GM18951 (cell line): ENCODE results near the gene CIAO2A.

Experiments
- POLR2A ChIP-seq: IDR thresholded peaks from 4 replicates; pipeline ENCODE4 v1.6.1; 2011; ENCODE audit warnings: mild to moderate bottlenecking; ENCODE audit not compliant: insufficient read length, insufficient read depth; ENCODE audit errors: extremely low read depth
- in situ Hi-C: fragments of 300-500 bp; cut with MboI; formaldehyde crosslinking; loops from one replicate; pipeline ENCODE4 v1.12.0; 2022; ENCODE audit warnings: low sequenced_read_pairs, mixed read lengths, inconsistent platforms; ENCODE audit not compliant: unreplicated experiment

The CIAO2A gene

DNA sequence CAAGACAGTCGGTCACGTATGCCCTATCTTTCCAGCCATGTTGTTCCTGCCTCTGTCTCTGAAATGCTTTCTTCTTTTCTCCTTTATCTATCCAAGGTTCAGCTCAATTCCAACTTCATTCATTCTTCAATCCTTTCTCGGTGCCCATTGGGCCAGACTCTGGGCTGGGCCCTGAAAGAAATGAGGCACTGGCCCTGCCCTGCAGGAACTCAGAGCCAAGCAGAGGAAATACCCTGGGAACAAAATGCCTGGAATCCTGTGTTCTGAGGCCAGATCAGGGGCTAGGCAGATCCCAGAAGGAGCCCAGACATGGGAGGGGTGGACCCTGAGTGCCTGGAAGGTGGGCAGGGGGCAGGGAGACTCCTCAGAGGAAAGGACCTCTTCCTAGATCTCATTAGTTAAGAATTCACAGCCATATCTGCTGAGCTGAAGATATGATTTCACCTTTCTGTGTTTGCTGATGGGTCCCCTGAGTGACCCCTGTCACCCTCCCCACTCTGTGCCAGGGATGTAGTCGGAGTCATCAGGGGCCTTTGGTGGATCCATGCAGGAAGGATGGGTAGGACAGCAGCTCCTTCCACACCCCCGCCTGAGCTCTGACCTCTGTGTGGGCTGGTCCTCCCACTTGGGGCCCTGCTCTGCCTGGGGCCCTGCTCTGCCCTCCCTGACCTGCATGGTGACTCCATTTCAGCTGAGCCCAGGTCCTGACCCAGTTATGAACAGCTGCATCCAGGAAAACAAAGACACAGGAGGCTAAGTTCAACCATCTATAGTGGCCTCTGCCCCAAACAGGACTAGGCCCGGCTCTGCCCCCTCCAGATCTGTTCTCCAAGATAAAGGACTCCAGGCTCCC, 42.0 kb downstream of the CIAO2A start:
- no peak for TF ChIP-seq POLR2A
- in situ Hi-C loops, result loop anchor here (25.0 kb wide), 3 partner anchors 314 to 764 kb away; partner anchors contain the start of gene APH1B

DNA sequence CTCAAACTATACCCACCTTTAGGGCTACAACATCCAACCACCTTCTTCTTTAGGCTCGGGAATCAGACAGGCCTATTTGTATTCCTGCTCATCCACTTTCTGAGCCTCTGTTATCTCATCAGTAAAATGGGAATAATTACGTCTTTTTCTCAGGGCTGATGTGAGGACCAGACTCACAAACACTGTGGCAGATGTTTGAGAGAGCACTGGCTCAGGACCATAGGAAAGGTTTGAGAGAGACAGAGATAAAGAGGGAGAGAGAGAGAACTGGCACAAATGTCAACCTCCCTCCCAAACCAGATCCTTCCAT, 42.6 kb downstream of the CIAO2A start:
- in situ Hi-C loops, result loop anchor here (25.0 kb wide), 3 partner anchors 314 to 764 kb away; partner anchors contain the start of gene APH1B
- no peak for TF ChIP-seq POLR2A

DNA sequence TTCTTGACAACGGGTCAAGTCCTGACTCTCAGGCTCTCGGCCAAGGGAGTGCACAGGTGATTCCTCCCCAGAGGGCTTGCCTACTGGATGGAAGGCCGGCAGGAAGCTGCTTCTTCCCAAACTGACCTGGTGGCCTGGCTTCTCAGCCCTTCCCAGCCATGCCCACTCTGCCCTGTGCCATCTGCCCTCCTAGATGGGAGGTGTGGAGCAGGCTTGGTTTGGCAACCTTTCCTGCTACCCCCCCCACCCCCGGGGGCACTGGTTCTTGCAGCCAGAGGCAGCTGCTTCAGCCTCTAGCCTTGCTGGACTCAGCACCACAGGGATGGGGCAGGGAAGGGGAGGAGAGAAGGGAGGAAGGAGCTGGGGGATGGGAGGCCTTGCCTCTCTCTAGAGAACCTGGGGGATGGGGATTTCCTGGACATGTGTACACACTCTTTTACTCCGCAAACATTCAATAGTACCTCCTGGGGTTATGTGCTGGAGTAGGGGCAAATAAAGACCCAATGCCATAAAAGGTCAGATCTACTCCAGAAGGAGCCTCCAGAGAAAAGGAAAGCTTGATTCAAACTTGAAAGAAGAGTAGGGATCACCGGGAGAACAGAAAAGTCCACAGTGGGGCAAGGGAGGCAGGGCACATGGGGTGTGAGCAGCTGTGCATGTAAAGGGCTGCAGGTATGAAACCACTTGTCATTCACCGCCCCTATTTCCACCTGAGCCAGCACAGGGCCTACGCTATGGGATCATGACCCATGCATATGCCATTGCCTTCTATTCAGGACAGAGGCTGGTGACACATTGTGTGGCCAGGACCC, 43.2 kb downstream of the CIAO2A start:
- in situ Hi-C loops, result loop anchor here (25.0 kb wide), 3 partner anchors 313 to 763 kb away; partner anchors contain the start of gene APH1B
- no peak for TF ChIP-seq POLR2A

DNA sequence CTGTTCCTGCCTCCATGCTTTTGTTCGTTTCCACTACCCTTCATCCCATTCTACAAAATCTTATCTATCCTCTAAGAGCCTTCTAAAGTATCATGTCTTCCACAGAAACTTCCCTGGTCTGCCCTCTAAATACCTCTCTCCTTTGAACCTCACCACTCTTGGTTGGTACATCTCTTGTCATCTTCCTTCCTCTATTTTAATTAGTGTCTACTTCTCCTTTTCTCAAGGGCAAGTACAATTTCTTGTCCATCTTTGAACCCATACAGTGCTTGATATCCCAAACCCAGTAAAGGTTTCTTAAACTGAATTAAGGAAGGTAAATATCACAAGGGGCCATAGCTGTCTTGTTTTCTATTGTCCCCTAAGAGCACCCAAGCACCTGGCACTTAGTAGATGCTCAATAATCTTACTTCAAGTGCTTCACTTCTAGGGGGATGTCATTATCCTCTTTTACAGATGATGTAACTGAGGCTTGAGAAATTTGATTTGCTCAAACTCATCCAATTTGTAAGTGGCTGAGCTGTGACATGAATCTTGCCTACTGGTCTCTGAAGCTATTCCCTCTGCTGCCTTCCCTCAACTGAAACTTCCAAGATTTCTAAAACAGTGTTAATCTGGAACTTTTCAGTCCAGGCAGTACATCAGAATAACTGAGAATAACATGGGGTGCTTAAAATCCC, 44.7 kb downstream of the CIAO2A start:
- in situ Hi-C loops, result no loop called here
- no peak for TF ChIP-seq POLR2A

DNA sequence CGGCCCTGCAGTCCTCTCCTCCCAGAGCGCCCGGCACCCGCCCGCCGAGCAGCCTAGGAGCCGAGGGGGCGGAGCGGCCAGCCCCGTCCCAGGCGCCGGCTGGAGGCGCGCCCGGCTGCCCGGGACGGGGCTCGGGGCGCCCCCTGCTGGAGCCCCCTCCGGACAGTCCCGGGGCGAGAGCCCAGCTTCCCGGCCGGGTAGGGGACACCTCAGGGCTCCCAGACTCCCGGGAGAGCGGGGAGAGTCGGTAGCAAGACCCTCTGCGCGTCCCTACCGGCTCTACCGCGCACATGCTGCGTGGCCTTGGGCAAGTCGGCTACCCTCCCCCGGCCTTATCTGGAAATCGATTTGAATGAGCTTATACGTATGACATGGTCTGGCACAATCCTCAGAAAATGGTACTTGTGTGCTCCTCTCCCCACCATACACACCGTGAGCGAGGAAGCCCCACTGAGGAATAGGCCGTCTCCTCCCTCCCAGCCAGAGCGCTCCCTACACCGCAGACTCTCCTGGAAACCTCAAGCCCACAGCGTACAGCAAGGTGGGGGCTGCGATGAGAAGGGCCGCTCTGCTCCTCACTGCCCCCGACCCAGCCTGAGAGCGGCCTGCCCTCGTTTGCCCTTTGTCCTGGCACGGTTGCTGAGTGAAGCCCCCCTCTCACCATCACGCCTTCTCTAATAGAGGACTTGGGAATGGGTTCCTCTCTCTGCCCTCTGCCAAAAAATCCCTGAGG, 47.1 kb downstream of the CIAO2A start, which contains the start of gene DAPK2:
Gene DAPK2, minus strand, starts transcription at position 65 of the 733 bp plus-strand sequence. CDS start 6,224 bp downstream, outside the sequence.
- in situ Hi-C loops, result no loop called here
- TF ChIP-seq POLR2A, result no peak

DNA sequence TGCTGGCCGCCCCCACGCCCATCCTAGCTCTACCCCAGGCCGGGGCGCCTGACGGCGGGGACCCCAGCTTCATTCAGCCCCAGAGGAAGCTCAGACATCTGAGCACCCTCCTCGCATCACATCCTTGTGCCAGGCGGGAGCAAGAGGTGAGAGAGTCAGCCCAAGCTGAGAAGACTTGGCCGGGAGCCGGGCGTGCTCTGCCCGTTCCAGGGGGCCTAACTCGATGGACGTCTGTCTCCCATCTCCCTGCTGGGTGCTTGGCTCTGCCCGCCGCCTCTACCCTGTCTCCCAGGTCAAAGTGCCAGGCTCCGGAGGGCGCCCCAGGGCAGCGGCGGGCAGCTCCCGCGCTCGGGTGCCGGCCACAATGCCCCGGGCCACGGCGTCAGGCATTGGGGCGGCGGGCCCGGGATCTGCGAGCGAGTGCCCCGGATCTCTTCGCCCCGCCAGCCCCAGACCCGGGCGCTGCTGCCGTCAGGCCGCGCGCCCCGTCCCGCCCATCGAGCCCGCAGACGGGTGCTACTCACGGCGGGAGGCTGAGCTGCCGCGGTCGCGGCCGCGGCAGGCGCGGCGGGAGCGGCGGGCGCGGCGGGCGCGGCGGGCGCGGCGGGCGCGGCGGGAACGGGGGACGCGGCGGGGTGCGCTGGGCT, 47.7 kb downstream of the CIAO2A start:
- in situ Hi-C loops, result no loop called here
- TF ChIP-seq POLR2A, result no peak

DNA sequence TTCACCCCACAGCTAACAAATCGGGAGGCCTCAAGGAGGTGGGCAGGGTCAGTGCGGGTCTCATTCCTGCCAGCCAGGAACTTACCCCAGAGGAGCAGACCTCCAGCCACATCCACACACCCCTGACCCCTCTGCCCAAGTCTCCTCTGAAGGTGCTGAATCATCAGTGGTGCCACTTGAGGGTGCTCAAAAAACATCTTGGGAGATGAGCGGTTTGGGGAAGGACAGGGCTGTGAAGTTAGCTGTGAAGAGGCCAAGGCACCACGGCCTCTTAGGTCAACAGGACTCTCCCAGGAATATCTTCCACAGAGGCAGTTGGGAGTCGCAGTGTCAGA, 48.6 kb downstream of the CIAO2A start:
- in situ Hi-C loops, result no loop called here
- TF ChIP-seq POLR2A, result no peak

DNA sequence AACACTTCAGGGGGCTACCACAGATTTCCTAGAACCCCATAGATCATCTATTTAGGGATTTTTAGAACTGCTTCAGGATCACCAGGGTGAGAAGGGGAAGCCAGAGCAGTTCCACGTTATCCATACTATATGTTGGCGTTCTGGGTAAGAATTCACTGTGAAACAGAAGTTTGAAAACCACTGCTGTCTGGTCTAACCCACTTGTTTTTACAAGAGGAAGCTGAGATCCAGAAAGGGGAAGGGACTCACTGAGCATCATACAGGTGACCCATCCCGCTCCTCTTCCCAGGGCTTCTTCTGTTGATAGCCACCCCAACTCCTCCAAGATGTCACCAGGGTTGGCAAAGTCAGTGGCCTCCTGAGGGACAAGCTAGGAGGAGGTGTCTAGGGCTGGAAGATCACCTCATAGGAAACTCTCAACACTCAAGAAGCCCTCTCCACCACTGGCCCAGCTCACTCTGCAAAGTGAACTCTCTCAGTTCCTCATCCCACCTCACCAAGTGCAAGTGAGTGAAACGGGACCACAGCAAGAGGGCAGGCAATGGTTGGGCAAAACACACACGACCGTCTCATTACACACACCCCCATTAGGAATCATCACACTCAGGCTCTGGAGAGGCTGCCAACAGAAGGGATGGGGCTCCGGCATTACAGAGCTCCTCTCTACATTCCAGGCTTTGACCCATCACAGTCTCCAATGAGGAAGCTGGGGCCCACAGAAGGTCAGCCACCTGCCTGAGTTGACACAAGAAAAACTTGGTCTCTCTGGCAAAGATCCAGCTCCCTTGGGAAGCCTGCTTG, 49.1 kb downstream of the CIAO2A start:
- in situ Hi-C loops, result no loop called here
- no peak for TF ChIP-seq POLR2A

DNA sequence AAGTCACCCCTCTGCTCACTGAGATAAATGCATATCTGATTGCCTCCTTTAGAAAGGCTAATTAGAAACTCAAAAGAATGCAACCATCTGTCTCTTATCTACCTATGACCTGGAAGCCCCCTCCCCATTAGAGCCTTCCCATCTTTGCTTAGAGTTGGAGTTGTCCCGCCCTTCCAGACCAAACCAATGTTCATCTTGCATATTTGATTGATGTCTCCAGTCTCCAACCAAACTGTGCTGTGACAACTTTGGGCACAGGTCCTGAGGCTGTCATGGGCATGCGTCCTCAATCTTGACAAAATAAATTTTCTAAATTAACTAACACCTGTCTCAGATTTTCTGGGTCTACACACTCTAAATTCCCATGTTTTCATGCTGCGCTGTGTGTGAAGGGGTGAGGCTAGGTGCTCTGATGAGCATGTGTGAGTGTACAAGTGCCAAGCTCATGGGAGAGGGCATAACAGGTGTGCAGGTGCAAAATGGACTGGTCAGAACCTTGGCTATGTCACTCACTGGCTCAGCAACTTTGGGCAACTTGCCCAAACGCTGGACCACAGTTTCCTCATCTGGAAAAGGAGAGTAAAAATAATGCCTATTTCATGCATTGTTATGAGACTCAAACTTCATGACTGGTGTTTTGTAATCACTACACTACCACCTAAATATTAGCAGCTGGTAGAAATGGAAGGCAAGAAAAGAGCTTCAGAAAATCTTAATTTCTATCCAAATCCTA, 54.6 kb downstream of the CIAO2A start:
- in situ Hi-C loops, result no loop called here
- TF ChIP-seq POLR2A, result no peak

DNA sequence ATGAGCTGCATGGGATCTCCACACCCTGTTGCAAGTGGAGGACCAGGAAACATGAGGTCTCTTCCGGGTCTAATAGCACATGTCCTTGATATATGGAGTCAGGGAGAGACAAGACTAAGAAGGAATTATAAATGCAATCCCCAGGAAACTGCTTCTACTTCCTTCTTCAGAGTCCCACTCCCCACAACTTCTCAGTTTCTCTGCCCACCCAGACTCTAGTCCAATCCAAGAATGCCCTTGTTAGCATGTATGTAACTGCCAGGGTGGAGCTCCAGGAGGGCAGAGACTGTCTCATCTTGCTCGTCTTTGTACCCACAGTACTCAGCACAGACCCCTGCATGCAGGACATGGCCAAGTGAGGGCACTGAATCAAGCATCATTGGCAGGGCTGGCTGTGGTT, 55.7 kb downstream of the CIAO2A start:
- no peak for TF ChIP-seq POLR2A
- in situ Hi-C loops, result no loop called here

DNA sequence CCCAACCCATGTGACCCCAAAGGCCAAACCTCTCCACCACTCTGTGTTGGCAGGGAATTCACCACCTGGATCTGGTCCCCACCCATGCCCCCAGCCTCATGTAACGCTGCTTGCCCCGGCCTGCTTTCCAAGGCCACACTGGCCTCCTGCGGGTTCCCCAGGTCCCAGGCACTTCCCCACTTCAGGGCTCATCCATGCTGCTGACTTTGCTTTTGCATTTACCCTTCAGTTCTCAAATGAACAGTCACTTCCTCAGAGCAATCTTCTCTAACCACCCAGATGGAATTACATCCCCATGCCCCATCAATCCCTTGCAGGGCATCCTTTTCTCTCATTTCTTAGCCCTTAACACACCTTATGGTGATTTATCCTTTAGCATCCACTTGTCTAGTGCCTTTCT, 56.5 kb downstream of the CIAO2A start:
- no peak for TF ChIP-seq POLR2A

More for the DNA sequence above, 56.5 kb downstream of the CIAO2A start:
- in situ Hi-C loops, result no loop called here
